Hindlimb muscle (tissue), 1 donor: ENCODE measurements around the gene OSGEP. TPM values are rescaled to one million over a fixed set of nuclear protein-coding genes. Genes with fewer than 3 reads are reported as not detected.

Experiments used
- polyA plus RNA-seq: library from polyadenylated mRNA; unstranded; fragments of 120-200 nt; gene quantifications from one replicate; pipeline ENCODE4 v1.2.1, GENCODE V29; 2013; ENCODE audit not compliant: insufficient read length

The OSGEP gene
- polyA plus RNA-seq, 1 donor: 41.9 TPM

Other genes starting within 250 kb of the OSGEP start
- not detected for gene OR11H6, start 231.1 kb downstream of the OSGEP start, polyA plus RNA-seq
- not detected for gene OR11H7, start 225.8 kb downstream of the OSGEP start, polyA plus RNA-seq
- gene OR11H4, start 215.5 kb downstream of the OSGEP start, polyA plus RNA-seq: not detected
- gene TTC5, start 148.9 kb downstream of the OSGEP start, polyA plus RNA-seq: 11.3 TPM
- 58.8 TPM for gene CCNB1IP1, start 121.5 kb downstream of the OSGEP start, polyA plus RNA-seq
- 35.5 TPM for gene PARP2, start 111.2 kb downstream of the OSGEP start, polyA plus RNA-seq
- gene TEP1, start 41.3 kb downstream of the OSGEP start, polyA plus RNA-seq: 17.5 TPM
- gene KLHL33, start 18.6 kb downstream of the OSGEP start, polyA plus RNA-seq: 0.97 TPM
- 163 TPM for gene APEX1, start 414 bp upstream of the OSGEP start, polyA plus RNA-seq
- 18.6 TPM for gene PIP4P1, start 6.6 kb upstream of the OSGEP start, polyA plus RNA-seq
- 7.3 TPM for gene PNP, start 14.6 kb upstream of the OSGEP start, polyA plus RNA-seq
- not detected for gene RNASE10, start 50.7 kb upstream of the OSGEP start, polyA plus RNA-seq
- gene RNASE9, start 106.2 kb upstream of the OSGEP start, polyA plus RNA-seq: not detected
- gene RNASE11, start 133.2 kb upstream of the OSGEP start, polyA plus RNA-seq: not detected
- not detected for gene RNASE12, start 136.6 kb upstream of the OSGEP start, polyA plus RNA-seq
- not detected for gene OR6S1, start 186.9 kb upstream of the OSGEP start, polyA plus RNA-seq
- 4.5 TPM for gene RNASE4, start 229.7 kb upstream of the OSGEP start, polyA plus RNA-seq
- gene ANG, start 234.0 kb upstream of the OSGEP start, polyA plus RNA-seq: 2.5 TPM